HEK293 (cell line): ENCODE results near the gene ANTKMT.

Source experiments
- BCL11A ChIP-seq: fragments of 450-650 bp; formaldehyde crosslinking; IDR thresholded peaks from 2 replicates; pipeline ENCODE4 v1.5.1; 2016; ENCODE audit warnings: low read depth, missing biosample characterization, missing genetic modification characterization
- CTCF ChIP-seq: fragments of 450-650 bp; formaldehyde crosslinking; IDR thresholded peaks from 2 replicates; pipeline ENCODE4 v1.5.1; 2016; ENCODE audit warnings: missing biosample characterization, missing genetic modification characterization
- ELK4 ChIP-seq: IDR thresholded peaks from 2 replicates; pipeline ENCODE4 v1.6.1; 2011; ENCODE audit warnings: mild to moderate bottlenecking, low read depth, low read length, borderline replicate concordance
- ZBTB17 ChIP-seq: fragments of 450-650 bp; formaldehyde crosslinking; IDR thresholded peaks from 2 replicates; pipeline ENCODE4 v1.5.1; 2016; ENCODE audit warnings: missing biosample characterization, missing genetic modification characterization
- ZBTB44 ChIP-seq: fragments of 450-650 bp; IDR thresholded peaks from 2 replicates; pipeline ENCODE4 v1.5.1; 2018; ENCODE audit warnings: missing biosample characterization, mild to moderate bottlenecking, missing genetic modification characterization
- ZNF10 ChIP-seq: fragments of 450-650 bp; formaldehyde crosslinking; IDR thresholded peaks from 2 replicates; pipeline ENCODE4 v1.5.1; 2017; ENCODE audit warnings: missing biosample characterization, missing genetic modification characterization
- ZNF121 ChIP-seq: fragments of 450-650 bp; formaldehyde crosslinking; IDR thresholded peaks from 2 replicates; pipeline ENCODE4 v1.5.1; 2016; ENCODE audit warnings: missing biosample characterization, missing genetic modification characterization
- ZNF23 ChIP-seq: fragments of 450-650 bp; formaldehyde crosslinking; IDR thresholded peaks from 2 replicates; pipeline ENCODE4 v1.5.1; 2016; ENCODE audit warnings: missing biosample characterization, missing genetic modification characterization, borderline replicate concordance
- ZNF510 ChIP-seq: fragments of 450-650 bp; formaldehyde crosslinking; IDR thresholded peaks from 2 replicates; pipeline ENCODE4 v1.5.1; 2018; ENCODE audit warnings: mild to moderate bottlenecking, missing genetic modification characterization, missing biosample characterization; ENCODE audit not compliant: insufficient replicate concordance
- ZNF639 ChIP-seq: fragments of 450-650 bp; formaldehyde crosslinking; IDR thresholded peaks from 2 replicates; pipeline ENCODE4 v1.5.1; 2016; ENCODE audit warnings: missing biosample characterization, missing genetic modification characterization
- ZNF677 ChIP-seq: fragments of 450-650 bp; IDR thresholded peaks from 2 replicates; pipeline ENCODE4 v1.5.0; 2018; ENCODE audit warnings: missing biosample characterization, mild to moderate bottlenecking, missing genetic modification characterization, moderate library complexity
- ZNF777 ChIP-seq: fragments of 450-650 bp; formaldehyde crosslinking; IDR thresholded peaks from 2 replicates; pipeline ENCODE4 v1.5.1; 2017; ENCODE audit warnings: missing biosample characterization, missing genetic modification characterization, borderline replicate concordance
- TF ChIP-seq, protein P1 (sequence below): fragments of 450-650 bp; formaldehyde crosslinking; IDR thresholded peaks from 2 replicates; pipeline ENCODE4 v1.5.1; 2016; ENCODE audit warnings: missing biosample characterization, missing genetic modification characterization
- TF ChIP-seq, protein P2 (sequence below): fragments of 450-650 bp; formaldehyde crosslinking; IDR thresholded peaks from 2 replicates; pipeline ENCODE4 v1.5.1; 2016; ENCODE audit warnings: missing biosample characterization, missing genetic modification characterization

DNA sequence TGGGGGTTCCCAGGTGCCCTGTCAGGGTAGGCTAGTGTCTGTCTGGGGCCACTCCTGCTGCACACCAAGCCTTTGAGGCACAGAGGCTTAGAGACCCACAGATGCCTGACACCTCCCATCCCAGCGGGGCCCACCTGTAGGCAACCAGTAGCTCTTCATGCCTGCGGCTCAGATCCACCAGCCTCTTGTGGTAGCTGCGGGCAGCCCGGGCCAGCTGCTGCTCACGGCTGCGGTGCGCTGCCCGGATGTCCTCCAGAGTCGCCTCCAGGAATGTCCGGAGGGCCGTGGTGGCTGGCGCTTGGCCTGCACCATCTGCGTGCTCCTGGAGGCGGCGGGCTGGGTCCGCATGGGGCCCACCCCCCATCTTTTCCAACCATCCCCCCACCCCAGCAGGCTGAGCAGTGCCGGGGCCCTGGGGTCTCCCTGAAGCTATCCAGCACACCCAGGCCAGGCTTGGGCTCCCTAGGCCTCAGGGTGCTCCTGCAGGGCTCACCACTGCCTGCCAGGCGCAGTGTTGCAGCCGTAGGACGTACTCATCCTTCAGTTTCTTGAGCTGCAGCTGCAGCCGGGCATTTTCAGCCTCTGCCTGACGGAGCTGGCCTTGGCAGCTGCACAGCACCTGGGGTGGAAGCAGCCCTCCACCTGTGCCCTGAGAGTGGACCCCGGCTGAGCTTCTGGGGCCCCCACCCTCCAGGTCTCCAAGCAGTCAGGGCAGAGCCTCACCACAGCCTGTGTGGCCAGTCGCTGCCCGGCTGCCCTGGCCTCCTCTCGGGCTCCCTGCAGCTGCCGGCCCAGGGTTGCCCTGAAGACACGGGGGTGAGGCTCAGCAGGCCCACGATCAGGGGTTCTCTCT lies 3.5 kb downstream of the ANTKMT start:
- TF ChIP-seq BCL11A (no peak), CTCF (tag by site-specific recombination) (no peak), ELK4 (no peak), ZNF677 (tag by site-specific recombination) (no peak), ZNF23 (tag by site-specific recombination) (no peak), ZNF510 (tag by site-specific recombination) (no peak), ZNF121 (tag by site-specific recombination) (no peak), ZNF639 (tag by site-specific recombination) (no peak), ZNF777 (tag by site-specific recombination) (no peak), ZBTB44 (tag by site-specific recombination) (0 out of 2 replicates have a peak, but pooled peaks have one; percentile 17), ZNF10 (tag by site-specific recombination) (no peak), ZBTB17 (tag by site-specific recombination) (no peak)
- TF ChIP-seq, protein P1, sequence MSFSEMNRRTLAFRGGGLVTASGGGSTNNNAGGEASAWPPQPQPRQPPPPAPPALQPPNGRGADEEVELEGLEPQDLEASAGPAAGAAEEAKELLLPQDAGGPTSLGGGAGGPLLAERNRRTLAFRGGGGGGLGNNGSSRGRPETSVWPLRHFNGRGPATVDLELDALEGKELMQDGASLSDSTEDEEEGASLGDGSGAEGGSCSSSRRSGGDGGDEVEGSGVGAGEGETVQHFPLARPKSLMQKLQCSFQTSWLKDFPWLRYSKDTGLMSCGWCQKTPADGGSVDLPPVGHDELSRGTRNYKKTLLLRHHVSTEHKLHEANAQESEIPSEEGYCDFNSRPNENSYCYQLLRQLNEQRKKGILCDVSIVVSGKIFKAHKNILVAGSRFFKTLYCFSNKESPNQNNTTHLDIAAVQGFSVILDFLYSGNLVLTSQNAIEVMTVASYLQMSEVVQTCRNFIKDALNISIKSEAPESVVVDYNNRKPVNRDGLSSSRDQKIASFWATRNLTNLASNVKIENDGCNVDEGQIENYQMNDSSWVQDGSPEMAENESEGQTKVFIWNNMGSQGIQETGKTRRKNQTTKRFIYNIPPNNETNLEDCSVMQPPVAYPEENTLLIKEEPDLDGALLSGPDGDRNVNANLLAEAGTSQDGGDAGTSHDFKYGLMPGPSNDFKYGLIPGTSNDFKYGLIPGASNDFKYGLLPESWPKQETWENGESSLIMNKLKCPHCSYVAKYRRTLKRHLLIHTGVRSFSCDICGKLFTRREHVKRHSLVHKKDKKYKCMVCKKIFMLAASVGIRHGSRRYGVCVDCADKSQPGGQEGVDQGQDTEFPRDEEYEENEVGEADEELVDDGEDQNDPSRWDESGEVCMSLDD (tag by site-specific recombination), result no peak
- TF ChIP-seq, protein P2, sequence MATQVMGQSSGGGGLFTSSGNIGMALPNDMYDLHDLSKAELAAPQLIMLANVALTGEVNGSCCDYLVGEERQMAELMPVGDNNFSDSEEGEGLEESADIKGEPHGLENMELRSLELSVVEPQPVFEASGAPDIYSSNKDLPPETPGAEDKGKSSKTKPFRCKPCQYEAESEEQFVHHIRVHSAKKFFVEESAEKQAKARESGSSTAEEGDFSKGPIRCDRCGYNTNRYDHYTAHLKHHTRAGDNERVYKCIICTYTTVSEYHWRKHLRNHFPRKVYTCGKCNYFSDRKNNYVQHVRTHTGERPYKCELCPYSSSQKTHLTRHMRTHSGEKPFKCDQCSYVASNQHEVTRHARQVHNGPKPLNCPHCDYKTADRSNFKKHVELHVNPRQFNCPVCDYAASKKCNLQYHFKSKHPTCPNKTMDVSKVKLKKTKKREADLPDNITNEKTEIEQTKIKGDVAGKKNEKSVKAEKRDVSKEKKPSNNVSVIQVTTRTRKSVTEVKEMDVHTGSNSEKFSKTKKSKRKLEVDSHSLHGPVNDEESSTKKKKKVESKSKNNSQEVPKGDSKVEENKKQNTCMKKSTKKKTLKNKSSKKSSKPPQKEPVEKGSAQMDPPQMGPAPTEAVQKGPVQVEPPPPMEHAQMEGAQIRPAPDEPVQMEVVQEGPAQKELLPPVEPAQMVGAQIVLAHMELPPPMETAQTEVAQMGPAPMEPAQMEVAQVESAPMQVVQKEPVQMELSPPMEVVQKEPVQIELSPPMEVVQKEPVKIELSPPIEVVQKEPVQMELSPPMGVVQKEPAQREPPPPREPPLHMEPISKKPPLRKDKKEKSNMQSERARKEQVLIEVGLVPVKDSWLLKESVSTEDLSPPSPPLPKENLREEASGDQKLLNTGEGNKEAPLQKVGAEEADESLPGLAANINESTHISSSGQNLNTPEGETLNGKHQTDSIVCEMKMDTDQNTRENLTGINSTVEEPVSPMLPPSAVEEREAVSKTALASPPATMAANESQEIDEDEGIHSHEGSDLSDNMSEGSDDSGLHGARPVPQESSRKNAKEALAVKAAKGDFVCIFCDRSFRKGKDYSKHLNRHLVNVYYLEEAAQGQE, result no peak
